Ishikawa (cell line): Measurements from ENCODE around the gene ENDOU.

ENCODE experiments used
- CEBPB ChIP-seq: IDR thresholded peaks from 2 replicates; pipeline ENCODE4 v1.6.1; 2012
- CREB1 ChIP-seq: IDR thresholded peaks from 2 replicates; pipeline ENCODE4 v1.6.1; 2012; ENCODE audit warnings: low read depth
- EGR1 ChIP-seq: IDR thresholded peaks from 2 replicates; pipeline ENCODE4 v1.6.1; 2012
- EP300 ChIP-seq: IDR thresholded peaks from 2 replicates; pipeline ENCODE4 v1.6.1; 2012; ENCODE audit warnings: borderline replicate concordance
- FOXM1 ChIP-seq: IDR thresholded peaks from 2 replicates; pipeline ENCODE4 v1.6.1; 2012; ENCODE audit warnings: low read depth, borderline replicate concordance
- NFIC ChIP-seq: IDR thresholded peaks from 2 replicates; pipeline ENCODE4 v1.6.1; 2012
- RAD21 ChIP-seq: IDR thresholded peaks from 2 replicates; pipeline ENCODE4 v1.6.1; 2012; ENCODE audit warnings: low read depth
- REST ChIP-seq: IDR thresholded peaks from 2 replicates; pipeline ENCODE4 v1.6.1; 2012; ENCODE audit warnings: low read depth, mild to moderate bottlenecking
- TAF1 ChIP-seq: IDR thresholded peaks from 2 replicates; pipeline ENCODE4 v1.6.1; 2012; ENCODE audit warnings: low read depth, mild to moderate bottlenecking
- USF1 ChIP-seq: IDR thresholded peaks from 2 replicates; pipeline ENCODE4 v1.6.1; 2012
- YY1 ChIP-seq: IDR thresholded peaks from 2 replicates; pipeline ENCODE4 v1.6.1; 2012; ENCODE audit warnings: low read depth
- ZBTB7A ChIP-seq: IDR thresholded peaks from 2 replicates; pipeline ENCODE4 v1.6.1; 2012; ENCODE audit warnings: low read depth
- TF ChIP-seq, protein P1 (sequence below): IDR thresholded peaks from 2 replicates; pipeline ENCODE4 v1.6.1; 2012

DNA sequence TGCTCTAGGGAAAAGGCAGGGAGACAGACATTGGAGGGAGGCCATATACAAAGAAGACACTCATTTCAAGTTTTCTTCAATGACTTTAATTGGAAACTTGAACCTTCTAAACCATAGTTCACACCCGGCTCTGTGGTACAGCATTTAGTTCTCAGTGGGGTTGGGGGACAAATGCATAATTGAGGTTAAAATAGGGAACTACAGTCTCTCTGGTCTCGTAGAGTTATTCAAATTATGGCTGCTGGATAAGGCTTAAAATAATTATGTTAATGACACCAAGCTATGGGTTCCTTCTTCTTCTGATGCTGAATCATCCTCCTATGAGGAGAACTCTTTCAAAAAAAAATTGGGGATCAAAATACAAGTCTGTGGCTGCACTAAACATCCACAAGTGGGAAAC, 15.6 kb downstream of the ENDOU start:
- TF ChIP-seq FOXM1 (no peak), EP300 (no peak), RAD21 (no peak), REST (no peak), EGR1 (no peak), TAF1 (no peak), CREB1 (no peak), CEBPB (no peak), YY1 (no peak), ZBTB7A (no peak), NFIC (no peak), USF1 (no peak)
- TF ChIP-seq, protein P1, sequence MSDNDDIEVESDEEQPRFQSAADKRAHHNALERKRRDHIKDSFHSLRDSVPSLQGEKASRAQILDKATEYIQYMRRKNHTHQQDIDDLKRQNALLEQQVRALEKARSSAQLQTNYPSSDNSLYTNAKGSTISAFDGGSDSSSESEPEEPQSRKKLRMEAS: no peak
